ENCODE data around the gene NEU2.

- peak in 1 of 6 experiments; percentile 3 for TF ChIP-seq CTCF (IDR thresholded peaks at IDR 0.05)
- TF ChIP-seq POLR2A (IDR thresholded peaks at IDR 0.05): peak in 1 of 4 donors; percentile 73
Observed at GRCh38 chr2:233063269-233063975, 30.9 kb downstream of the NEU2 start.
